HG03139 (cell line): ENCODE data around the gene ATP8A2.
"Not testable (repeated sequence)": the region's sequence is repeated elsewhere in the genome, so short reads cannot be mapped to it uniquely, and the experiment has no call there.

ENCODE experiments used
- ATAC-seq: cut with Tn5 transposase; IDR thresholded peaks from one replicate; pipeline ENCODE4 v1.9.1; 2021; ENCODE audit not compliant: unreplicated experiment

ATP8A2 gene

DNA sequence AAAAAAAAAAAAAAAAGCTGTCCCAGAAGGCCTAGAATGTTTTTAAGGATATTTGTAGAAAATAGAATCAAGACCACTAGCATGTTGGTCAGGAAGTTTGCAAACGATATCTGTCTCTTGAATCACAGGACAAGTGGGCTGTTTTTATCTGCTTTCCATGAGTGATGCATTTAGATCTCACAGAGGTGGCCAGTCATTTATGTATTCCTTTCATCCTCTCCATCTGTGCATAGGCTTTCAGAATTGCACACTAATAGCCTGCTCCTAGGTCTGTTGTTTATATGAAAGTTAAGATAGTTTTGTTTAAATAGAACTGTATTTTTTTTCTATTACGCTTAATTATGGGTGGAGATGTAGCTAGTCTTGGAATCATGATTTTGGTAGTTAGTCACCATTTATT lies 390.5 kb downstream of the ATP8A2 start:
- ATAC-seq = no peak

- no peak for ATAC-seq
Observed at GRCh38 chr13:25762795-25763377, 391.1 kb downstream of the ATP8A2 start.

- no peak for ATAC-seq
Observed at GRCh38 chr13:25764378-25764777, 392.6 kb downstream of the ATP8A2 start.

DNA sequence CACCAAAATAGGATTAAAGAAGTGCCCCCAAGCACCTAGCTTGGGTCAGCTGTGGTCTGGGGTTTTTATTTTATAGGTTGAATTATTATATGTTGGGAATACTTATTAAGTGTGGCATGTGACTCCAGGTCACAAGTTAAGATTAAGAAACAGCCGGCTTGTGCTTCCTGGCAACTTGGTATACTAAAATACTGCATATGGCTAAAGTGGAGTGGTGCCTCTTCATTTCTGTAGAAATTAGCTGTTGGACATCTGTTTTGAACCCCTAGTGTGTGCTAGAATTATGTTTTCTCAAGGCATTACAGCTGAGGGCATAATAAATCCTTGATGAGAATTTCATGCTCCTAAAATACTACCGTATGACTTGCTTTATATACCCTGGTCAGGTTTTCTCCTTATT lies 393.5 kb downstream of the ATP8A2 start:
- ATAC-seq = no peak

DNA sequence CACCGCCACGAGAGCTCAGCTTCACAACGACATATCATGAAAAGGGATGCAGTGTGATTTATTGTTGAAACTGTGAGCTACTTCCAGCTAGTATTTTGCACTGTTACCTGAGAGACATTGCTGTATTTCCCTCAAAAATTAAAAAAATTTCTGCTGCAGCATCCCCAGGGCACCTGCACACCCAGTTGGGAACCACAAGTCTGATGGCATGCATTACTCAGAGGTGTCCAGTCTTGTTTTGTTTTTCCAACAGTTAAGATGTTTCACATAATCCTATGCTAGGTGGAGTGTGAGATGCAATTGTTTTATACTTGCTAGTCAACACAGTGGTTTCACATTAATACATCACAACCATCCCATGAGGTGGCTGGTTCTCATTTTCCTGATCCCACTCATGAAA lies 394.8 kb downstream of the ATP8A2 start:
- ATAC-seq = no peak

GRCh38 chr13:25766991-25767390 lies 395.2 kb downstream of the ATP8A2 start:
- ATAC-seq = no peak

DNA sequence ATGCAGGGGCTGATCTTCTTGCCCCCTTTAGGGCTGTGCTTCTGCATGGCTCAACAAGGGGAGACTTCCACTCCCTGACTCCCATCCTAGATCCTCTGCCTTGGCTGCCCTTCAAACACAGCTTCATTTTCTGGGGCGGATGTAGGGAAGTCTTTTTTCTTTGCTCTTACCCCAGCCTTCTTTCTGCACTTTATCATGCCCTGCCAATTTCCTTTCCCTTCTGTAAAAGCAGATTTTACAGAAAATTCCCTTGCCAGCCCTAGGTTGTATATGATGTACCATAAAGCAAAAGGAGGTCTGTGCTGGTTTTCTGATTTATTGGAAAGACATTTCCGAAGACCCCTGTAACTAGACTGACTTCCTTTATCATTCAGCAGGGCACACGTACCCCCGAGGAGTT lies 396.6 kb downstream of the ATP8A2 start:
- no peak for ATAC-seq

DNA sequence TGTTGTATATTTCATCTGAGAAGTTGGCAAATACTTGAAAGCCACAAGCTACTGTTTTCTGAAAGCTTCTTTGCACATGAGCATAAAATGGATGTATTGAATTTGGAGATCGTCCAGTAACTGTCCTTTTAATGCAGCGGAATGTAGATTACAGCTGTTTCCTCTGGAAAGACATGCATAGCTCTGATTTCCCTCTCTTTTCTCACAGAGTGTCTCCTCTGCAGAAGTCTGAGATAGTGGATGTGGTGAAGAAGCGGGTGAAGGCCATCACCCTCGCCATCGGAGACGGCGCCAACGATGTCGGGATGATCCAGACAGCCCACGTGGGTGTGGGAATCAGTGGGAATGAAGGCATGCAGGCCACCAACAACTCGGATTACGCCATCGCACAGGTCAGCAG lies 397.1 kb downstream of the ATP8A2 start:
- no peak for ATAC-seq

- no peak for ATAC-seq
Observed at GRCh38 chr13:25770601-25771000, 398.8 kb downstream of the ATP8A2 start.

GRCh38 chr13:25771202-25771601 lies 399.4 kb downstream of the ATP8A2 start:
- ATAC-seq = no peak

DNA sequence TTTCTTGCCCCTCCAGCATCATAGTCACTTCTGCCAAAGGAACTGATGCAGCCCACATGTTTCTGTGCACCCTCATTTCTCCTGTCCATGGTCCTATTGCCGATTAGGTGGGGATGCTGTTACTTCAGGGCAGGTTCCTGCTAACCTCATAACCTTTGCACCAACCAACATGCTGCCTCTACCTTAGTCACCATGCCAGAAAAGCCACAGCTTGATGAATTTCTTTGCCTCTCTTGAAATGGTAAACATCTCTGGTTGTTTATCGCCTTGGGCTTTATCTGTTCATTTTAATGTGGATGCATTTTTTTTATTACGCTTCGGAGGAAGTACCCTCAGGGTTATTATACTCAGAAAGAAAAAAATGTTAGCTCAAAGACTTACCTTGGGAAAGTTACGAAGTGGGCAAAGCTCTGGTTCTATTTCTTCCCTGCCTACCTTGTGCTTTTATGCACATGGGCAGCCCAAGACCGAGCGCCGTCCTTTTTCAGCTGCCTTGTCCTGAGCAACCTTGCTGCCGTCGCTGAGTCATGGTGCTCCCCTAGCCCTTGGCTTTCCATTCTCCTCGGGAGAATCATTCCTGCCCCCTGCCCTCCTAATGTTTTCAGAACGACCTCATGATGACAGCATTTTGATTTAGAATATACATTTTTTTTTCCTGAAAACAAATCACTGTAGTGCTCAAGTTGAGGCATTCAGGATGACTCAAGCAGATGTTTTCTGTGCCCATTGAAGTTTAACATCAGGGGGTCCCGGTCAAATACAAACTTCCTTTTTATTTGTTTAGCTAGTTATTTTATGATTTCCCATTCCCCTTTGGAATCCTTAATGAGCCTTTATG lies 400.1 kb downstream of the ATP8A2 start:
- ATAC-seq = no peak

- not testable (repeated sequence) for ATAC-seq
Observed at GRCh38 chr13:25772534-25772933, 400.8 kb downstream of the ATP8A2 start.

DNA sequence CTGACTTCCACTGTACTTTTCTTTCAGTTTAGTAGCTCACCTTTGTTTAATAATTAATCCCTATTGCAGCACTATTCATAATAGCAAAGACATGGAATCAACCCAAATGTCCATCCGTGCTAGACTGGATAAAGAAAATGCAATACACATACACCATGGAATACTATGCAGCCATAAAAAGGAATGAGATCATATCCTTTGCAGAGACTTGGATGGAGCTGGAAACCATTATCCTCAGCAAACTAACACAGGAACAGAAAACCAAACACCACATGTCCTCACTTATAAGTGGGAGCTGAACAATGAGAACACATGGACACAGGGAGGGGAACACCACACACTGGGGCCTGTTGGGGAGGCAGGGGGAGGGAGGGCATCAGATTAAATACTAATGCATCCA lies 402.3 kb downstream of the ATP8A2 start:
- not testable (repeated sequence) for ATAC-seq

DNA sequence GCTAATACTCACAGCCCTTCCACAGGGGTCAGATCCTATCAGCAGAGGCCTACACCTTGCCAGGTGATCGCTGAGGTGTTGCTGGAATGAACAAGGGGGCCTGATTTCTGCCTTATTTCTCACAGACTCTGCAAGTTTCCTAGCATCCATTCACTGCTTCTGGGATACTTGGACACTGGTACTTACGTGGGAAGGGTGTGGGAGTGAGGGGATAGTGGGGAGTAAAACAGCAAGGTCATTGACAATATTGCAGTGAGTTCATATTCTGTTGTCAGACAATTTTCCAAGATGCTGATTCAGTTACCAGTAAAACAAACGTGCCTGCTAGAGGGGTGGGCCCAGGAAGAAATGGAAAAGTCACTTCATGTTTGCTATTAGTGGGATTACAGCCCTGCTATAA lies 403.5 kb downstream of the ATP8A2 start:
- no peak for ATAC-seq

DNA sequence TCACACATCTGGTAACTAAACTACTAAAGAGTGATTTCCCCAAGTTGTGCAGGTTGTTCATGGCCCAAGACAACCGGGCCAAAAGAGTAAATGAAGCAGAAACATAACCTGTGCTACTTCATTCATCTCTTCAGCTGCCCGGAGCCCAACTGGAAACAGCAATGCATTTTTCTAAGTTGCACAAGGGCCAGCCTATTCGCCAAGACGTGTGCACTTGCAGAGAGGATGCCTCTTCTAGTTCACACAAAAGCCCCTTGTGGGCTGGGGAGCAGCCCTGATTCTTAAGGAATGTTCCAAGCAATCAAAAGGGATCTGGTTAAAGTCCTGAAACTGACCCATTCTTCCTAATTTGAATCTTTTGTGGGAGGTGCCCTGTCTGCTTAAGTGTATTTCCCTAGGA lies 404.2 kb downstream of the ATP8A2 start:
- ATAC-seq = no peak

DNA sequence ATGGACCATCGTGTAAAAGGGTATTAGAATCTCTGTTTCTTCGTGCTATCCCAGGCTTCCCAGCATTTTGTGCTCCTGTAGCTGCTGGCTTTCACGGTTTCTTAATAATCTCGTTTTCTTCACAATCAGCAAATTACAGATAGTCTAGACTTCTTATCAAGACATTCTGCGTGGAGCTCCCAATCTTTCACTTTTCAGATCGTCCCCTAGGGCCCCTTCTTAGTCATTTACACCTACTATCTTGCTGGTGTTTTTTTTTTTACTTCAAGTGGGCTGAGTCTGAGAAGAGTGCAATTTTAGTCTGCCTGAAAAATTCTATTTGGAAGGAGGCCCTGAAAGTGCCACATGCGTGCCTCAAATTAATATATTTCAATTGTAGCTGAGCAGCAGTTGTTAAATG lies 404.9 kb downstream of the ATP8A2 start:
- no peak for ATAC-seq

- ATAC-seq = no peak
Observed at GRCh38 chr13:25777509-25777908, 405.7 kb downstream of the ATP8A2 start.

GRCh38 chr13:25778365-25778764 lies 406.6 kb downstream of the ATP8A2 start:
- no peak for ATAC-seq

DNA sequence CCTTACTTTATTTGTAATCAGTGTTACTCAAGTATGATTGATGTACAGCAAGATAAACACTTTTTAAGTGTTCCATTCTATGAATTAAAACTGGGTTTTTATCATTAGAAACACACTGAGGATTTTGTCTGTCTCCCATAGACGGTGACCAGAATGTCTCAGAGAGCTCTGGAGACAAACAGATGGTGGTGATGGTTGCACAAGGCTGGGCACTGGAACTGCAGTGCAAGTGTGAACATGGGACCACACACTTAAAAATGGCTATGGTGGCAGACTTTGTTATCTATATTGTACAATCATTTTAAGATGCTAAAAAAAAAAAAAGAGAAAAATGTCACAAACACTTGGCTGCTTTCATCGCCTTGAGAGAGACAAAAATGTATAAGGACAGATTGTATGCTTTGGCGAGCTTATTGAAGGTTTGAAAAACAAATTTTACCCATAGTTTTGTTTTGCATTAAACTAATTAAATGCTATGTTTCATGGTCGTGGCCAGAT lies 407.1 kb downstream of the ATP8A2 start:
- ATAC-seq = no peak

GRCh38 chr13:25783076-25783475 lies 411.3 kb downstream of the ATP8A2 start:
- no peak for ATAC-seq

DNA sequence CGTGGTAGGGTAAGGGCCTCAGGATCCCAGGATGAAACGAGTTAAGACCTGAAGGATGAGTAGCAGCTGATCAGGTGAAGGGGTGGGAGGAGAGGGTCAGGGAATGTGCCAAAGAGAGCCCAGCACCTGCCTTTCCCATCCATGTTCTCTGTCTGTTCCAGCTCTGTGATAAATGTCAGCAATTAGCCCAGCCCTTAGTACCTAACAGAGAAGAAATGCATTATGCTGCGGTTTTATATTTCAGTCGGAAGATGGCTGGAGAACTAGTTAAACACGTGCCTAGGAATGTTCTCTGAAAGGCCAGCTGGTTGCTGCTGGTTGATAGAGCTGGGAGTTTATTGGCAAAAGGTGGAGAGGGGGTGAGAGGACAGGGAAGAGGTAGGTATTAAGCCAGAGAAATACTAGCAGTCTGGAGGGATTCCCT lies 411.8 kb downstream of the ATP8A2 start:
- ATAC-seq = no peak

DNA sequence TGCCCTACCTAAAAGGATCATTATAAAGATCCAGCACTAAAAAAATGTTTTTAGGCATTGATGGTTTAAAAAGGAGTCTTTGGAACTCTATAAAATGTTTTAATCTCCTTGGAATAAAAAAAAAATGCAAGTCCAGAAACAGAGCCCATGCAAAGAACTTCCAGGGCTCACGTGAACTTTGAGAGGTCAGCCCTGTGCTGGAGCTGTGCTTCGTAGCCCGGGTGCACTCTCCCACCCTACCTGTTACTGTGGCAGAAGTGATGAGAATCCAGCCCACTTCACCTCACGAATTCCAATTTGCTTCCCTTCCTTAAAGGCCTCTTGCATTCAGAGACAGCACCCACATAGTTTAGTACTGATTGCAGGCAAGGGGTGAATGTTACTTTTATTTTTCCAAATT lies 412.3 kb downstream of the ATP8A2 start:
- no peak for ATAC-seq
